NCI-H526 (cell line): ENCODE measurements around the gene GPATCH8.

Source experiments
- DNase-seq, 2 experiments: peaks; one replicate each; lab custom pipeline; 2025; lab: John Stamatoyannopoulos, UW

GPATCH8 gene

DNA sequence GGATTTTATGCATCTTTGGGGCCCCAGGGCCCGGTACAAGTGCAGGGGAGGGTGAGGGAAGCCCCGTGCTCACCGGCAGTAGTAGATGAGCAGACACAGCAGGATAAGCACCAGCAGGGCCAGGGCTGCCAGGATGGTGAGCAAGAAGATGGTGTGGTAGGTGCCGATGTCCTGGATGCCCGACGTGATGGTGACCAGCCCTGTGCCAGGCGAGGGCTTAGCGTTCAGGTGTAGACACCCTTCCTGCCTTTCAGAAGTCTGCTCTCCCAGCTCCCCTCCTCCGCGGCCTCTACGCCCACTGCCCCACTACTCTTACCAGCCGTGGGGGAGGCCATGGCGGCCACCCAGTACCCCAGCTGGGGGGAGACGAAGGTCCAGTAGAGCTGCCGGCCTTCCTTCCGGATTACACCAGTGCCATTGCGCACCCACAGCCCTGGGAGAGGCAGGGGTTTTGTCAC, 147.5 kb downstream of the GPATCH8 start:
- no peak for DNase-seq

DNA sequence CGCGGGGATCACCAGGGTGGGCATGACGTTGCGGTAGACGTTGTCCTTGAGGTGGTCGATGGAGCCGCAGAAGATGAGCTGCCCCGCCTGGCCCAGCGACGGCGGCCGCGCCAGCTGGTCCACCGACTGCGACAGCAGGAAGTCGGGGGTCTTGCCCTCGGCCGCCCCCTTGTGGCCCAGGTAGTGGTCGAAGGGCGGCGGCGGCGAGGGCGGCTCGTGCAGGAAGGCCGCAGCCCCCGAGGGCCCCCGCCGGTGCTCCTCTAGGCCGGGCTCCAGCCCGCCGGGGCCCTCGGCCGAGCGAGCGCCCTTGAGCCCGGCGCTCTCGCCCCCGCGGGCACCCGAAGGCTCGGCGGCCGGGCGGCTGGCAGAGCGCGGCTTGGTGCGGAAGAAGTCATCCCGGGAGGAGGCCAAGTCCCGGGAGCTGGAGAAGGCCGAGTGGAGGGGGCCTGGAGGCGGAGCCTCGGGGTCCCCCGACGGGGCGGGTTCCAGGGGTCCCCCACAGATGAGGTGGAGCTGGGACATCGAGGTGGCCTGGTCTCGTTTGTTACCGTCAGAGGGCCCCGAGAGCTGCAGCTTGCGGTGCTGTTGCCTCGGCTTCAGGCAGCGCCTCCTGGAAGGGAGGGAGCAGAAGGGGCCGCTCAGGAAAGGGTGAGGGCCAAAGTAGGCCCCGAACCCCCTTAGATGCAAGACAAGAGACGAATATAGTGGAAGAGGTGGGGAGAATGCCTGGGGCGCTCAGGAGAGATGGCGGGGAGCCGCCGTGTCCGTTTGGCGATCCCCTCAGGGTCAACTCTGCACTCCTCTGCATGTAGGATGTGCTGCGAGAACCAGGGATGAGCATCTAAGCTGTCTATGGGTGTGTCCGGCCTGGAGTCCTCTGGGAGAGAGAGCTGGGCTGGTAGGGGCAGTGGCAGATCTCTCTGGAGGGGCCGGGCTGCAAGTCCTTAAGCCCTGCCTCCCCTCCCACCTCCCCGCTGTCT, 148.3 kb downstream of the GPATCH8 start:
- peak; percentile 46 to 86 for DNase-seq

DNA sequence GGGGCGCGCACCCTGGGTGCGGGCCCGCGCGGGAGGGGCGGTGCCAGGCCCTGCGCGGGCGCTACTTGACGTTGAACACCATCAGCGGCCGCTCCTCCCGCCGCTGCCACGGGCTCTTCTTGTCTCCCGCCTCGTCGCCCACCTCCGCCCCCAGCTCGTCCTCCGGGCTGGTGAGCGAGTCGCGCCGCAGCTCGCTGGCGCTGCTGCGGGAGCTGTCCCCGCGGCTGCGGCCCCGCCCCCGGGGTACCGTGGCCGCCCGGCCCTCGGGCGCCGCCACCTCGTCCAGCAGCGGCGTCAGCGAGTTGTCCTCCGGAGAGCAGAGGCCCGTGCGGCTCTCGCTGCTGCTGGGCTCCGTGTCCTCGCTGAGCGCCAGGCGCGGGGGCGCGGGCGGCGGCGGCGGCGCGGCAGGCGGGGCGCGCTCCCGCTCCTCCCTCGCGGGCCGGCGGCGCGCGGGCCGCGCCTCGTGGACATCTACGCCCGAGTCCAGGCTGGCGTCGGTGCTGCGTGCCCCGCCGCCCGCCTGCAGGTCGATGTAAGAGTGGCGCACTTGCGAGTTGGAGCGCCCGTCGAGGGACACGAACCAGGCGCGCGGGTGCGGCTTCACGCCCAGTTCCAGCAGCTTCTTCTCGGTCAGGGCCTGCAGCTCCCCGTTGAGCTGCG, 149.4 kb downstream of the GPATCH8 start:
- DNase-seq = peak; percentile 24 to 86

DNA sequence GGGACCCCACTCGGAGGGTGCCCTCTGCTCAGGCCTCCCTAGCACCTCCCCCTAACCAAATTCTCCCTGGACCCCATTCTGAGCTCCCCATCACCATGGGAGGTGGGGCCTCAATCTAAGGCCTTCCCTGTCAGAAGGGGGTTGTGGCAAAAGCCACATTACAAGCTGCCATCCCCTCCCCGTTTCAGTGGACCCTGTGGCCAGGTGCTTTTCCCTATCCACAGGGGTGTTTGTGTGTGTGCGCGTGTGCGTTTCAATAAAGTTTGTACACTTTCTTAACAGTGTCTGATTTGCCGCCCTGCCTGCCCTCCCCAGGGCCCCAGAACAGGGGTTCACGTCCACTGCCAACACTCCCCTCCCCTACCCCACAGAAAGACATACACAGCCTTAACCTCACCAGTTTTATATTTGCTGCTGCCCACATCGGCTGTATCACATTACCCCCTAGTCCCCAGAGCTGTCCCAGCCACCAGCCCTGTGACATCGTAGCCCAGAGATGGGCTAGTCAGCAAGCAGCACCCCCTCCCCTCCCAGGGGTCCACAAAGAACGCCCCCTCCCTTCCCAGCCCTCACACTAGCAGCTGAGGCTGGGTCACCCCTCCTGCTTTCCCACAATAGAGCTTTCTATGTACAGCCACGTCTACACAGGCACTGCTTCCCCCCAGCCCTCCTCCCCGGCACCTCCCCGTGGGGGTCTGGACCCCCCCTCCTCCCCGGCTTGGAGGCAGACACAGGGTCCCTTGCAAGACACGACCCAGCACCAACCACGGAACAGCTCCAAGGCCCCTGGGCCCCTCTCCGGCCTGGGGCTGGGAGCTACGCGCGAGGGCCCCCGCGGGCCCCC, 150.2 kb downstream of the GPATCH8 start:
- DNase-seq = peak in 1 of 2 experiments; percentile 69

DNA sequence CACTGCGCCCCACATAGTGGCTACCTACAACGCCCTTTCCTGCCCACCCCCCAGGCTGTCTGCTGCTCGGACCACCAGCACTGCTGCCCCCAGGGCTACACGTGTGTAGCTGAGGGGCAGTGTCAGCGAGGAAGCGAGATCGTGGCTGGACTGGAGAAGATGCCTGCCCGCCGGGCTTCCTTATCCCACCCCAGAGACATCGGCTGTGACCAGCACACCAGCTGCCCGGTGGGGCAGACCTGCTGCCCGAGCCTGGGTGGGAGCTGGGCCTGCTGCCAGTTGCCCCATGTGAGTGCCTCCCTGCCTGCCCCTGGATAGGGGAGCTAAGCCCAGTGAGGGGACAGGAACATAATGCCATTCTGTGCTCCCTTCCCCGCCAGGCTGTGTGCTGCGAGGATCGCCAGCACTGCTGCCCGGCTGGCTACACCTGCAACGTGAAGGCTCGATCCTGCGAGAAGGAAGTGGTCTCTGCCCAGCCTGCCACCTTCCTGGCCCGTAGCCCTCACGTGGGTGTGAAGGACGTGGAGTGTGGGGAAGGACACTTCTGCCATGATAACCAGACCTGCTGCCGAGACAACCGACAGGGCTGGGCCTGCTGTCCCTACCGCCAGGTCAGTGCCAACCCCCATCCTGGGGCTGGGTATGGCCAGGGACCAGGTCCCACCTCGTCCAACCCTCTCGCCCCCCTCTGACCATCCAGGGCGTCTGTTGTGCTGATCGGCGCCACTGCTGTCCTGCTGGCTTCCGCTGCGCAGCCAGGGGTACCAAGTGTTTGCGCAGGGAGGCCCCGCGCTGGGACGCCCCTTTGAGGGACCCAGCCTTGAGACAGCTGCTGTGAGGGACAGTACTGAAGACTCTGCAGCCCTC, 151.0 kb downstream of the GPATCH8 start:
- DNase-seq = no peak

DNA sequence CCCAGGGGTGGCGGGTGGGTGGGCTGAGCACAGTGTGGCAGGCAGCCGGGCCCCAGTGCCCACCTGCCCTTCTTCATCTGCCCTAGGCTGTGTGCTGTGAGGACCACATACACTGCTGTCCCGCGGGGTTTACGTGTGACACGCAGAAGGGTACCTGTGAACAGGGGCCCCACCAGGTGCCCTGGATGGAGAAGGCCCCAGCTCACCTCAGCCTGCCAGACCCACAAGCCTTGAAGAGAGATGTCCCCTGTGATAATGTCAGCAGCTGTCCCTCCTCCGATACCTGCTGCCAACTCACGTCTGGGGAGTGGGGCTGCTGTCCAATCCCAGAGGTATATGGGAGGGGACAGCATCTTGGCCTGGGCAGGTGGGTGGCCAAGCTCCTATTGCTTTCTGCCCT, 151.7 kb downstream of the GPATCH8 start:
- no peak for DNase-seq

DNA sequence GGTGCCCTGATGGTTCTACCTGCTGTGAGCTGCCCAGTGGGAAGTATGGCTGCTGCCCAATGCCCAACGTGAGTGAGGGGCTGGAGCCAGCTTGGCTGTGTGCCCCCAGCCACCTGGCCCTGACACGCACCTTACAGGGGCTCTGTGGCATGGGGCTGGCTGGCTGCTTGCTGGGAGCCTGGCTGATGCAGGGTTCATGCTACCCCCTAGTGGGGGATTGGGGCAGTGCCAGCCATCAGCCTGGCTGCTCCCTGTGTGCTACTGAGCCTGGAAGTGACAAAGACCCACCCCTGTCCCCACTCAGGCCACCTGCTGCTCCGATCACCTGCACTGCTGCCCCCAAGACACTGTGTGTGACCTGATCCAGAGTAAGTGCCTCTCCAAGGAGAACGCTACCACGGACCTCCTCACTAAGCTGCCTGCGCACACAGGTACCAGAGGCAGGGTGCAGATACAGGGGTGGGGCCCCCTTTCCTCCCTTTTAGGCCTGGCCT, 152.4 kb downstream of the GPATCH8 start:
- peak; percentile 28 to 87 for DNase-seq

DNA sequence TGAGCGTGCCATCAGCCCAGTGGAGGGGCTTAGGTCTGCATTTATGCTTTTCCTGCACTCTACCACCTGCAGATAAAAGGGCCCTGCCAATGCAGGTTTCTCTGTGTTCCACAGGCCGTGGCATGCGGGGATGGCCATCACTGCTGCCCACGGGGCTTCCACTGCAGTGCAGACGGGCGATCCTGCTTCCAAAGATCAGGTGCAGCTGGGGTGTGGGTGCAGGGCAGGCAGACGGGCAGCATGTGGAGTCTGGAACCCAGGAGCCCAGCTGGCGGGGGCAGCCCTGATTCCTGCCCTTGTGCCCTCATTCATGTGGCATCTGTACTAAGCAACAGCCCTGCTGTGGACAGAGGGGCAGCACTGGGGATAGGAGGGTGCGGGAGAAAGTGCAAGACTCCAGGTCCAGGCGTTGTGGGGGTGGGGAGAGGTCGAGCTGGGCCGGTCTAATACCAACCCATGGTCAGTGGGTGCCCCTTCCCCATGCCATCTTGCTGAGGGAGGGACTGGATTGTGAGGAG, 153.6 kb downstream of the GPATCH8 start:
- DNase-seq = no peak

DNA sequence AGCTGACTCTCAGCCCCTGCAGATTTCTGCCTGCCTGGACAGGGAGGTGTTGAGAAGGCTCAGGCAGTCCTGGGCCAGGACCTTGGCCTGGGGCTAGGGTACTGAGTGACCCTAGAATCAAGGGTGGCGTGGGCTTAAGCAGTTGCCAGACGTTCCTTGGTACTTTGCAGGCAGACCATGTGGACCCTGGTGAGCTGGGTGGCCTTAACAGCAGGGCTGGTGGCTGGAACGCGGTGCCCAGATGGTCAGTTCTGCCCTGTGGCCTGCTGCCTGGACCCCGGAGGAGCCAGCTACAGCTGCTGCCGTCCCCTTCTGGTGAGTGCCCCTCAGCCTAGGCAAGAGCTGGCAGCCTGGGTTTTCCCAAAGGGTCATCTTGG, 154.2 kb downstream of the GPATCH8 start:
- no peak for DNase-seq

DNA sequence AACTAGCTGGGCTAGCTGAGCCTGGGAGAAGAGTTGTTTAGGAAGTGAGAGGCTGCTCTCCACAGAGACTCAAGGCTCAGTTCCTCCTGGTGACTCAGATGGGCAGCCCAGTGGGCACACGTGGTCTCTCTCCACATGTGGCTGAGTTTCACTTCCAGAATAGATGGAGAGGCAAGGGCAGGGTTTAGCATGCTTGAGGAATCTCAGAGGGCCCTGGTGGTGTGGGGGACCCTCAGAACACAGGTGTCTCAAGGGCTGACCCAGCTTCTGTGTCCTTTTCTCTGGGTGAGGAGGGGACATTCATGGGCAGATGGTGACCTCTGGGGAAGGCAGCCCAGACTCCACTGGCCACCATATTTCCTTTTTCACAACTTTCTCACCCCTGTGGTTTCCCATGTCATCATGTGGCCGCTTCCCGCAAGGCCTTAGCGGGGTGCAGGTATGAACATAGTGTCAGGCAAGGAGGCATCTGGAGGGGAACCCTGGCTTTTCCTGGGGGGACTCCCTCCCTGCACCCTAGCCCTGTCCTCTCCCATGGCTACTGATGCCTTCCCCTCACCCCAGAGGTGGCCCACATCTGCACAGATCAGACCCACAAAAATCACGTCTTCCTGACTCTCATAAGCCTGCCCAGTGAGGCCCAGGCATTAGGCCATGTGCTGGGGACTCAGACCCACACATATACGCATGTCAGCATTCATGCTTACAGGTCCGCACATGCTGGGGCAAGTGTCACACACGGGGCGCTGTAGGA, 154.8 kb downstream of the GPATCH8 start:
- no peak for DNase-seq
